Stimulated activated naive CD4-positive, alpha-beta T cell (primary cell): ENCODE measurements around the gene MAN2C1.
"Not testable (repeated sequence)": the region's sequence is repeated elsewhere in the genome, so short reads cannot be mapped to it uniquely, and the experiment has no call there.

Experiments used
- DNase-seq, 6 experiments: peaks; one replicate each; lab custom pipeline; 2025; lab: John Stamatoyannopoulos, UW

MAN2C1 gene

DNA sequence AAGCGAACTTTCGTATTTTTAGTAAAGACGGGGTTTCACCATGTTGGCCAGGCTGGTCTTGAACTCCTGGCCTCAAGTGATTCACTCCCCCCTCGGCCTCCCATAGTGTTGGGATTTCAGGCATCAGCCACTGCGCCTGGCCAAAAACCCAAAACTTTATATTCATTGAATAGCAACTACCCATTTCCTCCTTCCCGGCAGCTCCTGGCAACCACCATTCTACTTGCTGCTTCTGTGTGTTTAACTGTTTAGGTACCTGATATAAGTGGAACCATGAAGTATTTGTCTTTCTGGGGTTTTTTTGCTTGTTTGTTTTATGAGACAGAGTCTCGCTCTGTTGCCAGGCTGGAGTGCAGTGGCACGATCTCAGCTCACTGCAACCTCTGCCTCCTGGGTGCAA, 24.5 kb downstream of the MAN2C1 start:
- not testable (repeated sequence) for DNase-seq

- DNase-seq: no peak
These were observed 26.2 kb downstream of the MAN2C1 start for GRCh38 chr15:75342221-75342620.

DNA sequence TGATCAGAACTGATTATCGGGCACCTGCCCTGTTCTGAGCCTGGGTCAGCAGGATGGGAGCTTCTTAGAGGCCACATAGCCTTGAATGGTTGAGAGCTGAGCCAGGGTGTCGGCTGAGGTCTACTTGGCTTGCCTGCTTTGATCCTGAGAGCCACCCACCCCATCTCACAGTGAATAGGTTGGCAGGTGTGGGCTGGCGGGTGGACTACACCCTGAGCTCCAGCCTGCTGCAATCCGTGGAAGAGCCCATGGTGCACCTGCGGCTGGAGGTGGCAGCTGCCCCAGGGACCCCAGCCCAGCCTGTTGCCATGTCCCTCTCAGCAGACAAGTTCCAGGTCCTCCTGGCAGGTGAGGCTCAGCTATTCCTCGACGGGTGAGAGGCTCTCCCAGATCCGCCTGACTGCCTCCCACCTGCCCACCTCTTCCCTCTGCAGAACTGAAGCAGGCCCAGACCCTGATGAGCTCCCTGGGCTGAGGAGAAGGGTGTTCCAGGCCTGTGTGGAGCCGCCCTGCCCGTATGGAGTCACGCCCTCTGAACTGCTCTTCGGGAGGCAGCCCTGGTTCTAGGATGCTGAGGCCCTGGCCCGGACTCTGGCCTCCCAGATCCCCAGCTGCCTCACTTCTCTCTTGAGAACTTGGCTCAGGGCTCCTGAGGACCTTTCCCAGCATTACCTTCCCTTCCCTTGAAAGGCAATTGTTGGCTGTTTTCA, 28.7 kb downstream of the MAN2C1 start:
- no peak for DNase-seq

DNA sequence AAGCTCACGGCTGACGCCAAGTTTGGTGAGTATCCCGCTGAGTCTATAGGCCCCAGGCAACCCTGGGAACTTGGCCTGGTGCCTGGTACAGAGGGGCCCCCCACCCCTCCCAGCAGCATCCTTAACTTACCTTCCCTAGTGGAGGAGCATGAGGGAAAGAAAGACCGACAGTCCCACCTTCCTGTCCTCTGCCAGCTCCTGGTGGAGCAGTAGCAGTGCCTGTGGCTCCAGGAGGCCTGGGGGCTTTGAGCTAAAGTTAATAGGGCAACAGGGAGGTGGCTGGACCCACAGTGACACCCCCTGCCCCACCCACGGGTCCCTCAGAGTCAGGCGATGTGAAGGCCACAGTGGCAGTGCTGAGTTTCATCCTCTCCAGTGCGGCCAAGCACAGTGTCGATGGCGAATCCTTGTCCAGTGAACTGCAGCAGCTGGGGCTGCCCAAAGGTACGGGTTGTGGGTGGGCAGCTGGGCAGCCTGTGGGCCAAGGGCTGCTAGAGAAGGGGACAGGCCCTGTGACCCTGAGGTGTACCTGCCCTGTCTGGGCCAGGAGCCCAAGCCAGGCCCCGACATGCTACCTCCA, 29.7 kb downstream of the MAN2C1 start:
- no peak for DNase-seq

GRCh38 chr15:75335705-75336355, 32.6 kb downstream of the MAN2C1 start, which contains the start of gene COMMD4:
Gene COMMD4, plus strand, starts transcription at chr15:75336063. Its CDS starts 27 bp downstream, at chr15:75336090.
- peak; percentile 21 to 65 (median 48) for DNase-seq

GRCh38 chr15:75335313-75335704, 33.1 kb downstream of the MAN2C1 start:
- no peak for DNase-seq

DNA sequence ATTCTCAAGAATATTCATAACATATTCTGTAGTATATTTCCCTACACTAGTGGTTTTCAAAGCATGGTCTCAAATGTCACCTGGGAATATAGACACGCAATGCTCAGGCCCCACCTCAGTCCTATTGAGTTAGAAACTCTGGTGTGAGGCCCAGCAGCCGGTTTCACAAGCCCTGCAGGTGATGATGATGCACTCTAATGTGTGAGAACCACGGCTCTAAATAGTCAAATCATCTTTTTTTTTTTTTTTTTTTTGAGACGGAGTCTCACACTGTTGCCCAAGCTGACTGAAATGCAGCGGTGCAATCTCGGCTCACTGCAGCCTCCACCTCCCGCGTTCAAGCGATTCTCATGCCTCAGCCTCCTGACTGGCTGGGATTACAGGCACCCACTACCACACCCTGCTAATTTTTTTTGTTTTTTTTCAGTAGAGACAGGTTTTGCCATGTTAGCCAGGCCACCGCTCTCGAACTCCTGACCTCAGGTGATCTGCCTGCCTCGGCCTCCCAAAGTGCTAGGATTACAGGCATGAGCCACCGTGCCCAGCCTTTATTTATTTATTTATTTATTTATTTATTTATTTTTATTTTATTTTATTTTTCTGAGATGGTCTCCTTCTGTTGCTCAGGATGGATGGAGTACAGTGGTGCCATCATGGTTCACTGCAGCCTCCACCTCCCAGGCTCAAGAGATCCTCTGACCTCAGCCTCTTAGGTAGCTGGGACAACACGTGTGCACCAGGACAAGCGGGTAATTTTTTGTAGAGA, 34.6 kb downstream of the MAN2C1 start:
- DNase-seq: not testable (repeated sequence)

DNA sequence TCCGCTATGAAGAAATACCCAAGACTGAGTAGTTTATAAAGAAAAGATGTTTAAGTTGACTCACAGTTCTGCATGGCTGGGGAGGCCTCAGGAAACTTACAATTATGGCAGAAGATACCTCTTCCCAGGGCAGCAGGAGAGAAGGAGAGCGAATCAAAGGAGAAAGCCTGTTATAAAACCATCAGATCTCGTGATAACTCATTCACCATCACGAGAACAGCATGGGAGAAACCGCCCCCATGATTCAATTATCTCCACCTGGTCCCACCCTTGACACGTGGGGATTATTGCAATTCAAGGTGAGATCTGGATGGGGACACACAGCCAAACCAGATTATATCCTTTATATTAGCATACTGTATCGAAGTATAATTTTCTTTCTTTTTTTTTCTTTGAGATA, 36.3 kb downstream of the MAN2C1 start:
- DNase-seq: not testable (repeated sequence)

DNA sequence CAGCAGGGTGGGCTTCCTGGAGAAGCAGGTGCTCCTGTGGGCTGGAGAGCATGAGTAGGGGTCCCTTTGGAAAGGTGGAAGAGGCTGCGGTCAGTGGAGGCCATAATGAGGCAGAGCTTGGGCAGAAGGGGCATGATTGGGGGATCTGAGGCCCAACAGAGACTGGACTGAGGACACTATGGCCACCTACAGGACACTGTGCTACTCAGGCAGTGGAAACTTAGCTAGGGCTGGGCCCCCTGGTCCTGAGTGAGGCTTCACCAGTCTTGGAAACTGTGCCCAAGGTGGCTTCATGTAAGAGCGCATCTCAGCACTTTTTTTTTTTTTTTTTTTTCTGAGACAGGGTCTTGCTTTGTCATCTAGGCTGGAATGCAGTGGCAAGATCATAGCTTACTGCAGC, 38.8 kb downstream of the MAN2C1 start:
- no peak for DNase-seq

GRCh38 chr15:75328493-75329314, 39.7 kb downstream of the MAN2C1 start:
- no peak for DNase-seq

- DNase-seq: no peak
These were observed 40.9 kb downstream of the MAN2C1 start for GRCh38 chr15:75327491-75327890.

GRCh38 chr15:75327005-75327404, 41.4 kb downstream of the MAN2C1 start:
- no peak for DNase-seq

- no peak for DNase-seq
These were observed 42.5 kb downstream of the MAN2C1 start for GRCh38 chr15:75325922-75326321.

- no peak for DNase-seq
These were observed 46.7 kb downstream of the MAN2C1 start for GRCh38 chr15:75321711-75322110.

DNA sequence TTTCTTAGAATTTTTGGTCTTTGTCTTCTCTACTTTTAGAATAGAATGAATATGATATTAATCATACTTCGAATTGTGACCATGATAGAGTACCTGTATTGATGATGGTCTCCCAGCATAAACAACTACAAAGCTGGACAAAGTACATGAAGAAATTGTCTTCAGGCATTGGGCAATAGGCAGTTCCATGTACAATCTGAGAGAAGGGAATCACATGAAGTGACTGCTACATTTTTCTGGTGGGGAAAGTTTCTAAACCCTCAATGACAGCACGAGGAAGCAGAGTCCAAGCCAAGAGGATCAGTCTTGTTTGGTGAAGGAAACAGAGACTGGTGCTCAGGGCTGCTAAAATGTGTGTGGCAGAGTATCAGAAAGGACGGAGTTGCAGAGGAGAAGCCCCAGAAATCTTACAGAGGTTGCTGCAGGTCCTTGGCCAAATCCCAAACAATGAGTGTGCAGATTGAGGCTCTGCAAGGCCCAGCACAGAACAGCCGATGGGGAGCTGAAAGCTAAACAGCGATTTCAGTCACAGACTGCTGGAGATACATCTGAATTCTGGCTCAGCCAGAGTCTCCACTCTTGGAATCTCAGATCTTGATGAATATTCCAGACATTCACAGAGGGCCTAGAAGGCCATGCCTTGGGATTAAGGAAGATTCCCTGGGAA, 49.0 kb downstream of the MAN2C1 start:
- not testable (repeated sequence) for DNase-seq

- no peak for DNase-seq
These were observed 53.7 kb downstream of the MAN2C1 start for GRCh38 chr15:75314552-75315290.

DNA sequence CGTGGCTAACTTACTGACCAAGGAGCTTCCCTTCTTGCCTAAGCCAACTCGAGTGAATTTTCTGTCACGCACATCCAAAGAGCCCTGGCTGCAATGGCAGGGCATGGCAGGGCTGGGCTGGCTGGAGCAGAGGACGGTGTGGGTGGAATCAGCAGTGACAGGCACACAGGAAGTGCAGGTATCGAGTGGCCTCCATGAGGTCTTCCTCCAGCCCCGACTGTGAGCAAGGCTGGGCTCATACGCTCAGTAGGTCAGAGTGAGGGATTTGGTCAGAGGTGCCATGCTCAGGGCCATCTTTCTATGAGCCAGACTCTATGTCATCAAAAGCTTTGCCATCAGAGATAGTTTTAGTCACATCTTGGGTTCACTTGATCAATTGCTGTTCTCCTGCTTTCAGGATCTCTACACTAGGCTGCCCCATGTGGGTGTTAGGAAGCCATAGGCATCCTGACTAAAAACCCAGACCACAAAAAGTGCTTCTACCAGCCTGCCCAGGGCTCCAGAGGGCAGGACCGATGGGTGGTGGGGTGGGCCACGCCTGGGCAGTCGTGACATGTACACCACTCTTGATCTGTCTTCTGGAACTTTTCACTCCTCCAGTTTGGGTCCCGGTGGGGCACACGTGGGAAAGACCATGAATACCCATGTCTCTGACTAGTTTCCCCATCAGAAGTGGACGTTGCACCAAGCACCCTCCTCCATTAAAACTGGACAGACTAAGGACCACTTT, 55.1 kb downstream of the MAN2C1 start:
- no peak for DNase-seq

DNA sequence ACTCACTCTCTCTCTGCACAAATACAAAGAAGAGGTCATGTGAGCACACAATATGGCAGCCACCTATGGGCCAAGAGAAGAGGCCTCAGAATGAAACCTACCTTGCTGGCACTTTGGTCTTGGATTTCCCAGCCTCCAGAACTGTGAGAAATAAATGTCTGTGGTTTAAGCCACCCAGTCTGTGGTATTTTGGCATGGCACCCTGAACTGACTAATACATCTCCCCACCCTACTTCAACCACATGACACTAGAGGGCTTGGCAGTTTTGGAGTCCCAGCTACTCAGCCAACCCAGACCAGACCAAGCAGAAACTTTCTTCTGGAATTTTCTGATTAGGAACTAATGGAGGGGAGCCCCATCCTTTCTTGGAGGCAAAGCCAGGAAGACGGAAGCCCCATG, 55.9 kb downstream of the MAN2C1 start:
- not testable (repeated sequence) for DNase-seq

GRCh38 chr15:75309711-75310110, 58.7 kb downstream of the MAN2C1 start:
- DNase-seq: no peak
